CD1c-positive myeloid dendritic cell (primary cell): ENCODE results near the gene SLC35G4.
"Not testable (repeated sequence)": the region's sequence is repeated elsewhere in the genome, so short reads cannot be mapped to it uniquely, and the experiment has no call there.

Source experiments
- DNase-seq: peaks from one replicate; pipeline ENCODE4 v3.0.0-alpha.2; 2016; ENCODE audit errors: extremely low spot score

The SLC35G4 gene

DNA sequence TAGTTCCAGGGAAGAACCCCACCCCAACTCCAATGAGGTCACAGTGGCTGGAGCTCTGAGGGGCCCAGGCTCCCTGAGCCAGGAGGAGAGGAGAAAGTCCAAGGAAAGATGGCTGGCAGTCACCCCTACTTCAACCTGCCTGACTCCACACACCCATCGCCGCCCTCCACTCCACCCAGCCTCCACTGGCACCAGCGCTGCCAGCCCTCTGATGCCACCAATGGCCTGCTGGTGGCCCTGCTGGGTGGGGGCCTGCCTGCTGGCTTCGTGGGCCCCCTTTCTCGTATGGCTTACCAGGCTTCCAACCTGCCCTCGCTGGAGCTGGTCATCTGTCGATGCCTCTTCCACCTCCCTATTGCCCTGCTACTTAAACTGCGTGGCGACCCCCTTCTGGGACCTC, at the start of gene SLC35G4:
Gene SLC35G4, plus strand, starts transcription at position 109 of the 400 bp plus-strand sequence. Its CDS starts 0 bp downstream, at position 109.
- DNase-seq: not testable (repeated sequence)

DNA sequence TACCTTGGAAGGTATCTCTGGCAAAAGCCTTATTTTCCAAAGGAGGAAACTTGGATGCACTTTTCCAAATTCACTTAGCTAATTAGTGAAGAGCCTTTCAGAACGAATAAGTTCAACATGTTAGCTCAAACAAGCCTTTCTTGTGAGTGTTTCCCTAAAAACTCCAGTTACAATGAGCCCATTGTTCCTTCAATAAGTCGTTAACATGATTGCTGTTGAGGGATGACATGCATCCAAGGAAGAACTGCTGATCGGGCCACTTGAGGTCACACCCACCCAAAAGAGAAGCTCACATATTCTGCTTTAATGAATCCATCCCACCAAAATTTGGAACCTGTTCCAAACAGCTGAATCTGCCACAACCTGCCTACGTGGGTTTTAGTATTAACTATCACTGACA, 48.1 kb upstream of the SLC35G4 start:
- DNase-seq: no peak

DNA sequence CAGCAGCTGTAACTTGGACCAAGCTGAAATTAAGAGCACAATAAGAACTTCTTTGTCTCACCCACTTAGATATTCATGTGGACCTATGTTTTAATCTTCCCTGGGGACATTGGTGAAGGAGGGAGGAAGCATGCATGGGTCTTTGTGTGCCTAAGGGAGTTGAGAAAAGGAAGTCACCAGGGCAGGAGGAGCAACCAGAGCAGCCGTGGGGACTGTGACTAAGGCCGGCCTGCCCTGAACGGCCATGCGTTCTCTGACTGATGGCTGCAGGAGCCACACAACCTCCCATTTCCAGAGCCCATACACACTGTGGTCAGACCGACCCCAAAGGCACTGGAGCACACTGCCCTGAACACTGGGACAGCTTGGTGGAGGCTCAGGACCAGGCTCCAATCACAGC, 43.7 kb upstream of the SLC35G4 start:
- DNase-seq: no peak

DNA sequence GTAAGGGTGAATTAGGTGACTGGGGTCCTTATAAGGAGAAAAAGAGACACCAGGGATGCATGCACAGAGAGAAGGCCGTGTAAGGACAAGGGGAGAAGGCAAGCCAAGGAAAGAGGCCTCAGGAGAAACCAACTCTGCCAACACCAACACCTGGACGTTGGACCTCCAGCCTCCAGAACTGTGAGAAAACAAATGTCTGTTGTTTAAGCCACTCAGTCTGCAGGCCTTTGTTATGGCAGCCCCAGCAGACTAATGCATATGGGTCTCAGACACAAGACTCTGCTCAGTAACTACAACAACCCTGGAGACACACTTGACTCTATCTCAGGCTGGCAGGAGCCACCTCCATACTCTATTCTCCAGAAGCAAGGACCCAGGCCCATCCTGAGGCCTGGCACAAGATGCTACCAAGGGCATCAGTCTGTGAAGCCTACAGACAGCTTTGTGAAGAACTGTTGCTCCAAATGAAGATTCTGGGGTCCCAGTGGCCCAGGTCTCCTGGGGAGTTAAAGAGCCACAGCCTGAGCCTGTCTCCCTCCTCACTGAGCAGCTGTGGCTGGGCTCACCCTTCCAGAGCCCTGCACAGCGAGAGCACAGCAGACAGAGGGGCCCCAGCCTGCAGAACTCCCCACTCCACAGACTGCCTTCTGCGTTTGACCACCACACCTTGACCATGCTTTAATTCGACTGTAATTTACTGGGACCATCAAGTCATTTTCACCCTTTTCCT, 43.0 kb upstream of the SLC35G4 start:
- DNase-seq: no peak

DNA sequence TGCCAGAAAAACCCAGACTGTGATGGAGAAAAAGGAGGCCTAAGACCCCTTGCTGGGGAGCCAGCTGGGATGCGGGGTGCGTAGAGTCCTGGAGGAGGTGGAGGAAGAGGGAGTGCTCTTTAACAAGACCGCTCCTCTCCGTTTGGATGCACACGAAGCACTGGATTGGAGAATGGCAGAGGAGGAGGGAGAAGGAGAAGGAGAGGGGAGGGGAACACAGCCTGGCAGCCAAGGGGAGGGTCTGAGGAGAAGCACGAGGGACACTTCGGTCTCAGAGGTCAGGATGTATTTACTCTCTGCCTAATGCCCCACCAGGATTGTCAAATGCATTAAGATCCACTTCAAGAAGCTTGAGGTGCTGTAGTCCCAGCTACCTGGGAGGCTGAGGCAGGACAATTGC, 42.0 kb upstream of the SLC35G4 start:
- no peak for DNase-seq

DNA sequence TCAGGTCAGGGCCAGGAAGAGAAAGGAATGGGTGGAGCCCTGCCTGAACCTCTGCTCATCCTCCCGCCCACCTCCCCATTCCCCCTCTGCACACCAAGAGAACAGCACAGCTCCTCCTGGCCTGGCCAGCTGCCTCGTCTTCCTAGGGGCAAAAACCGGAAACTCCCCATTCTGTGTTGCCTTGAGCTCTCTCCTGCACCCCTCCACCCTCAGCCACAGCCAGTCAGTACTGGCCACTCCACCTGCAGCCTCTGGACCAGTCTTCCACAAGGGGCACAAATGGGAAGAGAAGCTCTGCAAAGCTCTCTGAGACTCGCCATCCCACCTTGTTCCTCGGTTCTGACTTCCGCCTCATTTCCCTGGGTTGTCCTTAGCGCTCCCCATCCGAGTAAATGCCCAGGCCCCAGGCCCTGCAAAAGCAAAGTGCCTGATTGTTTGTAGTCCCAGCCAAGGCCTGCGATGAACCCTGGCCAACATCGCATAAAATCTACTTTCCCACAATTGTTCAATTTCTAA, 39.3 kb upstream of the SLC35G4 start:
- DNase-seq: no peak

DNA sequence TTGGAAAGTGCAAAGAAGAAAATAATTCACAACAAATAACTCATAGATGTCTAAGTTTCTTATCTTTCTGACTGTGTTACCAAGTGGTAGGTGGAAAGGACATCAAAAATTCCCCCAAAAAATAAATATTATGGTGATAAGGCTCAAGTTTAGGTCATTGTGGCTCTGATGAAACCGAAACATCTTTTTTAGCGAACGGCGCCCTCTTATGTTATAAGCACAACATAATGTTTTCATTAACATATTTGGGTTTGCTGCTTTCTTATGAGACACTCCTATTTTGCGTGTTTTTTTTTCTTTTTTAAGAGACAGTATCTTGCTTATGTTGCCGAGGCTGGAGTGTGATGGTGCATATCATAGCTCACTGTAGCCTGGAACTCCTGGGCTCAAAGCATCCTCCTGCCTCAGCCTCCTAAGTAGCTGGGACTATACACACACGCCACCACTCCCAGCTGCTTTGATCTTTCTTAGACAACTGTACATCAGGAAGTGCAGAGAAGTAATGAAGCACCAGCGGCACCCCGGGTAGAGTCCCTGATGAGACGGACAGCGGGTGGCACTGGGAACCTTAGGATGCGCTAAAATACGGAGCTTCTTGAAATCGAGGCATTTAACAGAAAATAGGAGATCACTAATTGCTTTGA, 38.5 kb upstream of the SLC35G4 start:
- DNase-seq: no peak

DNA sequence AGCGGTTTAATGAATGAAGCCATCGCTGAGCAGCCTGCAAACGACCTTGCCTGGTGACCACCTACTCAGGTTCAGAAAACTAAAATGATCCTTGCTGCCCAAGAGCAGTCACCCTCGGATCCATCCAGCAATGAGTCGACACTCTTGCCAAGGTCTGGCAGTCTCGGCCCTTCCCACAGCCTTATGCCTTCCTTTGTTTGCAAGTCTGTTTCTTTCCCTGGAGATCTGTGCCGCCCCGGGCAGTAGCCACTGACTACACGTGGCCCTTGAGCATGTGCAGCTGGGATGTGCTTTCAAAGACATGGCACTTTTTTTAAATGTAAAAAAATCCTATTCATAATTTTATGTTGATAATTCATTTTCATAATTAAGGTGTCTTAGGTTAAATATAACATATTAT, 37.2 kb upstream of the SLC35G4 start:
- no peak for DNase-seq

DNA sequence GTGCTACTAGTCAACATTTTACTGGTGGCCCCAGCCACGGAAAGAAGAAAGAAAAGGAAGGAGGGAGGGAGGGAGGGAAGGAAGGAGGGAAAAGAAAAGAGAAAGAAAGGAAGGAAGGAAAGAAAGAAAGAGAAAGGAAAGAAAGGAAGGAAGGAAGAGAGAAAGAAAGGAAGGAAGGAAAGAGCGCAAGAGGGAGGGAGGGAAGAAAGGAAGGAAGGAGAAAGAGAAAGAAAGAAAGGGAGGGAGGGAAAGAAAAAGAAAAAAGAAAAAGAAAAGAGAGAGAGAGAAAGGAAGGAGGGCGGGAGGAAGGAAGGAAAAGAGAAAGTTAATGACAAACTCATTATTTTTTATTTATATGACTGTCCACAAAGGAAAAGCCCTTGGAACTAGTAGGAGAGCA, 34.9 kb upstream of the SLC35G4 start:
- DNase-seq: no peak

DNA sequence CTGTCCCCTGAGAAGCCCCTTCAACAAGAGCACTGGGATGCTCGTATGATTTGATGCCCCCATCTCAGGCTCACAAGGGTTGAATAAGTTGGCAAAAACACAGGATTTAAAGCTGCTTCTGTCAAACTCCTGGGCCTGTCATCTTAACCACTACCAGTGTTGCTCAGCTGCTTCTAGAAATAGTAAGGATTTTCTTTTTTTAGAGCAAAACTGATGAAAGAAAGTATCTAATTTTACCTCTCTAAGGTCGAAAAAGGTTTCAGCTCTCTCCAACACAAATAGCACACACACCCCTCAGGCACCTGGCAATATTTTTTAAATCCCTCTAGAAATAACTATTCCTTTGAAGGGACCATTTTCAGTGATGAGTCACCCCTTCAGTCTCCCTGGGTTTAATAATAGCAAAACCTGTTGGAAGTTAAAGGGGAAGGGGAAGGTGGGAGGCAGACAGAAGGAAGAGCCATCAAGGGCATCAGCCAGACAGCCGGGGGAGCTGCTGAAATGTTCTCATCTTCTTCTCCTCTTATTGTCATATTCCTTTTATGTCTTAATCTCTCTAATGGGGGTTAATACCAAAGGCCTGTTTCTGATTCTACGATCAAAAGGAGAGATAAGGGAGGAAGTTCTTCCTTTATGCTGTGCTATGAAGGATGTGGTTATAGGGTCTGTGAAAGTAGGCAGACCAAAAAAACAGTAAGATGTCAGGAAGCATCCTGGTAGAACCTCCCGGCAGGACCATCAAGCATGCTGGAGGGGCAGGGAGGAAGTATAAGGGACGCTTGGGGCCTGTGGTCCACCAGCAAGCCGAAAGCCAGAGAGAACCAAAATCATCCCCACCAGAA, 31.9 kb upstream of the SLC35G4 start:
- DNase-seq: no peak

DNA sequence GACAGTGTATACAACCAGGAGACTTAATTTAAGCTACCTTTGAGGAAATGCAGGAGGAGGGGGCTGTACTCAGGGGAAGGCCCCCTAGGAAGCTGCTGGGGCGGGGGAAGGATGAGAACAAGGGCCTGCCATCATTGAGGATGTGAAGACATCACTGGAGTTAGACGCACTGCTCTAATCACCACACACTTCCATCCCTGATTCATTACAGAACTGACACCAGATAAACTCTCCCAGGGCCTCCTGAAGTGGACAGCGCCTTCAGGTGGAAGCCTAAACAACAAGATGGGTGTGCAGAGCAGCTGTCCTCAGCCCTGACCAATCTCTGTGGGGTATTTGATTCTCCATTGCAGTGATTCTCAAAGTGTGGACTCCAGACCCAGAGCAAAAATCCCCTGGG, 30.6 kb upstream of the SLC35G4 start:
- DNase-seq: no peak

DNA sequence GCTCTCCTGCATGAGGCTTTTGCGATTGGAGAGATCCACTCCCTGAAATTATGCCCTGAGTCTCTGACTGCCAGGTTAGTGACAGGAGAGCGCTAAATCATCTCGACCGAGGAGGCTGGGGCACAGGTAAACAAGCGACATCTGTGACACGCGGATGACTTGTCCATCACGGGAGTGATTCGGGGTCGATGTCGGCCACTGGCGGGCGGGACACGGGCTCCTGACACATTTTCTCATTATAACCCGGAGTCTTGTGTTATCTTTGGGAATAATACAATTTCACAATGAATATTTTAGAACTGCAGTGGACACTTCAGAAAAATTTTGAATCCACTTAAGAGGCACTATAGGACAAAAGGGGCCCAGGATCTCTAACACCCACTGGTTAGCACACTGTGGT, 29.5 kb upstream of the SLC35G4 start:
- DNase-seq: no peak

DNA sequence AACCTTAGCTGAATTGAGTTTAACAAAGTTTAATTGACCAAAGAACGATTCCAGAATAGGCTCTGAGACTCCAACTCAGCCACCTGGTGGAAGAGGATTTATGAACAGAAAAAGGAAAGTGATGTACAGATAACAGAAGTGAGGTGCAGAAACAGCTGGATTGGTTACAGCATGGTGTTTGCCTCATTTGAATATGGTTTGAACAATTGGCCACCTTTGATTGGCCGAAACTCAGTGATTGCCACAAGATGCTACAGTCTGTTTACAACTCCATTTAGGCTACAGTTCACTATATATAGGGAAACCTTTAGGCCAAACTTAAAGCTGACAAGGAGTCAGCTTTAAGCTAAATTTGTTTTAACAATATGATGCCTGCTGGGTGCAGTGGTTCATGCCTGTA, 28.1 kb upstream of the SLC35G4 start:
- no peak for DNase-seq

DNA sequence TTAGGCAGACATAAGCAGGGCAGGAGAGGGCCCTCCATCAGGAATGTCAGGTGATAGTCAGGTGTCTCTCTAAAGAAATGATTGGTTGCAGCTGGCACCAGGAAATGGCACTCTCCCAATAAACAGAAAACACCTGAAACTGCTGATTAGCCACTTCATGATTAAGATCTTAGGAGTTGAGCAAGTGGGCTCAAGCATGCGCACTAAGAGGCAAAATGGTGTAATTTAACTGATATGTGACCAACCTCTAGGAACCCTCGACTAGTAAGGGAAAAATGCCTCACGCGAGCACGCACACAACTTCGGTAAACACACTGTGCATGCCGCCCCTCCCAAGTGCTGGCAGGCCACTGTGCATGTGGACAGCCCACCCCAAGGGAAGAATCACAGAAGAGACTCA, 23.8 kb upstream of the SLC35G4 start:
- no peak for DNase-seq

DNA sequence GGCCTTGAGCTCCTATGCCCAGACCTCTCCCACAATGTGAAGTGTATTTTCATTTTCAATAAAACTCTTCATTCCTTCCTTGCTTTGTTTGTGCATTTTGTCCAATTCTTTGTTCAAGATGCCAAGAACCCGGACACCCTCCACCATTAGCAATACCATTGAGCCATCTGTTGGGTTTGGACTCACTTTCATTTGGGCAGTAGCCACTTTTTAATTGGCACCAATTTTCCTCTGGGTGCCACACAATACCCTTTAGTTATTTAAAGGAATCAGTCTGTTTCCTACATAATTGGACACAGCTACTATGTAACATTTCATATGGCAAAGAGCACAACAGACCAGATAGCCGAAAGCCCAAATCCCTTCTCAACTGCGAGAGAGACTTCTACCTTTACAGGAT, 22.5 kb upstream of the SLC35G4 start:
- no peak for DNase-seq

DNA sequence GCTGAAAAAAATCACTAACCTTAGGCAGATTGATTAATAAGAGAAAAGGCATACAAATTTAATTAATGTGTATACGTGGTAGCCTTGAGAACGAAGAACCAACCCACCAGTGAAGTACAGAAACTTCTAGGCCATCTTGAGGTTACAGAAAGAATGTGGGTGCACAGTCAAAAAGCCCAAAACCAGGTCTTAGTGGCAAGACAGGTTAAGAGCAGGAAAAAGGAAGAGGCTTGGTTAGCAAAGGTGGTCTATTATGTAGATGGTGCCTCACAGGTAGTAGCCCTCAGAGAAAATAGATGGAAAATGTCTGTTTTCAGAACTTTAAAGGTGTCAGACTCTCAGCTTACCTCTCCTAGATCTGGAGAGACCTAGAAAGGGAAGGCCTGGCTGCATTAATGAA, 22.0 kb upstream of the SLC35G4 start:
- no peak for DNase-seq

DNA sequence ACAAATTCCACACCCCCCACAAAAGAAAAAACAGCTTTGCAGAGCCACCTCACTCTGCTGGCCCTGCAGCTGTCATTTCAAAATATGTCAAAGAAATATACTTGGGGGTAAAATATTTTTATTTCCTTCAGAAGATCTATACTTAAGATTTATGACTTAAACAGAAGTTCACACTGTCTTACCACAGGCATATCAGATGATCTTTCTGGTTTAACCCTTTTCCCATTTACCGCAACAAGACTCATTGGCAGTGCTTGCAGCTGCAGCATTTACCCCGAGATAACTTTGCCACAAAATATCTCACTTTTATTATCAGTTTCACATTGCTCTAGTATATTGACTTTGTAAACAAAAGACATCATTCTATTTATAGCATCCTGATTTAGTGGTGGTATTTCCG, 21.6 kb upstream of the SLC35G4 start:
- no peak for DNase-seq

DNA sequence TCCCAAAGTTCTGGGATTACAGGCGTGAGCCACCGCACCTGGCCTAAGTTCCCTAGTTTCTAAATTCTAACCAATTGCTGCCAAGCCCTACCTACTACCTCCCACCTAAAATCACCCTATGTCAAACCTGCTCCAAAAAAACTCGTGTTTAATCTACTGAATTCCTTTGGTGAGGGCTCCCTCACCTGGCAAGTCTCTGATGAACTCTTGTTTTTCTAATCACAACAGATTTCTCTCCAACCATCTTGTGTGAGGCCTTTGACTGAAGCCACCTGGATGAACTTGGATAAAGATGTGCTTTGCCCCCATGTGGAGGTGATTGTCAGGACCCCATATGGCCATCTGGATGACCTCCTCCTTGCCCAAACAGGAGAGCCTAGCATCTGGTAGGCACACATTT, 17.4 kb upstream of the SLC35G4 start:
- DNase-seq: no peak

DNA sequence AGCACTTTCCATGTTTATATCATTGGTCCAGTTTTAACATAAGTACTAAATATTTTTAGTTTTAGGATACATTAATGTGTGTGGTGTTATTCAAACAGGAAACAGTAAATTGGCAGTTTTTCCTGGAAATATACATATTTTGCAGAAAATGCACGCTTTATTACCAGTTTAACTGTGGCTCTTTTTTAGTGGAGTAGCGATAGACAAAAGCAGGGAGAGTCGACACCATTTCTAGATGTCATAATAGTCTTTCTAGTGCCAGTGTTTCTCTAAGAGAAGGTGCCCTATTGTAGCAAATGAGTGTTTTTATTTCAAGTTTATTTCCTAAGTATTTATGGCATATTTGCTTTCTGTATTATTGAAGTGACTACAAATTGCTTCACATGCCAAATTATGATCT, 9.1 kb upstream of the SLC35G4 start:
- no peak for DNase-seq

DNA sequence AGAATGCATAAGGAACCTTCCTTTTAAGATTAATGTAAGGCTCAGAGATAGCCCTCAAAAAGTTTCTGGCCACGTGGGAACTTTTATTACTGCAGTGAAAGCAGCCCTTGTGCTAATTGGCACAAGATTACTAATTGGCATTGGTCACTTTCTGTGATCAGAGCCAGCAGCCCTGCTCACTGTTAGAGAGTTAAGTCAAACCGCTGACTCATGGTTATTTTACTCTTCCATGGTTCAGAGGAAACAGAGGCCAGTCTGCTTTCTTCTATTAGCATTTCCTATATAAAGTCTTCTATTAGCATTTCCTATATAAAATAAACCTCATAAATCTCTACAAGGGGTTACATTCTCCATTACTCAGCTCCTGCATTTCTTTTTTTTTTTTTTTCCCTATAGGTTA, 1.5 kb upstream of the SLC35G4 start:
- no peak for DNase-seq

DNA sequence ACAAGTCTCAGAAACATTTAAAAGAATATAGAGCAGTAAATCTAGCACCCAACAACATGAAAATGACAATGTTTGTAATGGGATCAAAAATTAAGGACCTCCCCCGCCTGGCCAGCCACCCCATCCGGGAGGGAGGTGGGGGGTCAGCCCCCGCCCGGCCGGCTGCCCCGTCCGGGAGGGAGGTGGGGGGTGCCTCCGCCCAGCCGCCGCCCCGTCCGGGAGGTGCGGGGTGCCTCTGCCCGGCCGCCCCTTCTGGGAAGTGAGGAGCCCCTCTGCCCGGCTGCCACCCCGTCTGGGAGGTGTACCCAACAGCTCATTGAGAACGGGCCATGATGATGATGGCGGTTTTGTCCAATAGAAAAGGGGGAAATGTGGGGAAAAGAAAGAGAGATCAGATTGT, 778 bp upstream of the SLC35G4 start:
- not testable (repeated sequence) for DNase-seq

DNA sequence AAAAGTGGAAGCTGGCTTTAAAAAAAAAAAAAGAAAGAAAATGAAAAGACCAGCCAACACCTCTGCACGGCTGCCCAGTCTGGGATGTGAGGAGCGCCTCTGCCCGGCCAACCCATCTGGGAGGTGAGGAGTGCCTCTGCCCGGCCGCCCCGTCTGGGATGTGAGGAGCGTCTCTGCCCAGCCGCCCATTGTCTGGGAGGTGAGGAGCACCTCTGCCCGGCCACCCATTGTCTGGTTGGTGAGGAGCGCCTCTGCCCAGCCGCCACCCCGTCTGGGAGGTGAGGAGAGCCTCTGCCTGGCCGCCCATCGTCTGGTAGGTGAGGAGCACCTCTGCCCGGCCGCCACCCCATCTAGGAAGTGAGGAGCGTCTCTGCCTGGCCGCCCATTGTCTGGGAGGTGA, 3.7 kb downstream of the SLC35G4 start:
- DNase-seq: not testable (repeated sequence)

DNA sequence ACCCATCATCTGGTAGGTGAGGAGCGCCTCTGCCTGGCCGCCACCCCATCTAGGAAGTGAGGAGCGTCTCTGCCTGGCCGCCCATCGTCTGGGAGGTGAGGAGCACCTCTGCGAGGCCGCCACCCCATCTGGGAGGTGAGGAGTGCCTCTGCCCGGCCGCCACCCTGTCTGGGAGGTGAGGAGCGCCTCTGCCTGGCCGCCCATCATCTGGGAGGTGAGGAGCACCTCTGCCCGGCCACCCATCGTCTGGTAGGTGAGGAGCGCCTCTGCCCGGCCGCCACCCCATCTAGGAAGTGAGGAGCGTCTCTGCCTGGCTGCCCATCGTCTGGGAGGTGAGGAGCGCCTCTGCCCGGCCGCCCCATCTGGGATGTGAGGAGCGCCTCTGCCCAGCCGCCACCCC, 4.2 kb downstream of the SLC35G4 start:
- not testable (repeated sequence) for DNase-seq
